Measurements from ENCODE around the gene SMIM11. TPM values are rescaled to one million over a fixed set of nuclear protein-coding genes. Genes with fewer than 3 reads are reported as not detected.
"Not testable (repeated sequence)": the region's sequence is repeated elsewhere in the genome, so short reads cannot be mapped to it uniquely, and the experiment has no call there.

Gene SMIM11
- total RNA-seq (2014; rRNA removed; shearing (Covaris generic); ENCODE audit: low replicate concordance): 3.5 and 13.5 TPM in 2 replicates

DNA sequence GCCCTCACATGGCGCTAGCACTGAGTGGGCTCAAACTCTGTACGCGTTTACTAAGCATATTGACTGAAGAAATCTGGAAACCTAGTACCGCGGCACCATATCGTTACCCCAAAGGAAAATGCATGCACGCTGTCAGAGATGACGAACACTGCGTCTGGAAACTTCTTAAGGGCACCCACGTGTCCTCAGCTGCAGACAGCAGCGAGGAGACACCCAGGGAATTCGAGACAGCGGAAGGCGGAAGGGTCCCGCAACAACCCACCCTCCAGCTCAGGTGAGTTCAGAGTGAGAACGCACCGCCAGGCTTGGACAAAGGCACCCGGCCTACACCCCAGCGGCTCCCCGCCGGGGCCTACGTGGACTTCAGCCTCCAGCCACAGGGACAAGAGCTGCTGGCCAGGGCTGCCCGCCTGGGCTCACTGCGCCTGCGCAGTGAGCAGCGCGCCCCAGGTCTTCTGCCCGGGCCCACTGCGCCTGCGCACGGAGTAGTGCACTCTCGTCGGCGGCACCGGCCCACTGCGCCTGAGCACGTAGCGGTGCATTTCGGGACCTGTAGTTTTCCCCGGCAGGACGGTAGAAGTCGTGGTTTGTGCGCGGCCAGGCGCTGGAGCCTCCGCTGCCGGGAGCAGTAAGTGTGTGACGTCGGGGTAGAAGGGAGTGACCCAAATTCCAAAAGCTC, at the start of gene SMIM11:
Gene SMIM11, plus strand, starts transcription at position 568 of the 679 bp plus-strand sequence. CDS start 3,998 bp downstream, outside the sequence.
- H3K9ac ChIP-seq (ENCODE audit: low read length); H3K27ac ChIP-seq (ENCODE audit: low read length); DNase-seq; H3K9me2 ChIP-seq (replicated peaks; ENCODE audit: insufficient read depth, low read length); H3K4me1 ChIP-seq (ENCODE audit: low read length); H3K9me3 ChIP-seq (ENCODE audit: low read length); H3K79me2 ChIP-seq (ENCODE audit: low read length); H3K4me2 ChIP-seq (ENCODE audit: low read depth, low read length, poor library complexity, severe bottlenecking); H3K27me3 ChIP-seq (ENCODE audit: low read length); H3K36me3 ChIP-seq (ENCODE audit: insufficient read depth, low read length); H4K20me1 ChIP-seq (ENCODE audit: insufficient read depth, low read depth, low read length); H2AFZ ChIP-seq (ENCODE audit: low read length); H3K4me3 ChIP-seq (ENCODE audit: low read length): not testable (repeated sequence)

GRCh38 chr21:34330055-34330454, 45.3 kb upstream of the SMIM11 start:
- Histone ChIP-seq H3K27me3 (ENCODE audit: low read length) (no peaks in the 10 kb centered on the region), H3K4me2 (ENCODE audit: low read depth, low read length, poor library complexity, severe bottlenecking) (no peak overlapping the region), H3K79me2 (ENCODE audit: low read length) (no peaks in the 10 kb centered on the region), H3K4me3 (ENCODE audit: low read length) (no peak overlapping the region), H2AFZ (ENCODE audit: low read length) (no peak overlapping the region), H3K9ac (ENCODE audit: low read length) (no peak overlapping the region), H3K36me3 (ENCODE audit: insufficient read depth, low read length) (no peaks in the 10 kb centered on the region), H3K9me2 (replicated peaks; ENCODE audit: insufficient read depth, low read length) (no peaks in the 10 kb centered on the region), H3K4me1 (ENCODE audit: low read length) (no peaks in the 10 kb centered on the region), H4K20me1 (ENCODE audit: insufficient read depth, low read depth, low read length) (no peaks in the 10 kb centered on the region), H3K27ac (ENCODE audit: low read length) (no peak overlapping the region), H3K9me3 (ENCODE audit: low read length) (no peaks in the 10 kb centered on the region)
- DNase-seq: no peak

DNA sequence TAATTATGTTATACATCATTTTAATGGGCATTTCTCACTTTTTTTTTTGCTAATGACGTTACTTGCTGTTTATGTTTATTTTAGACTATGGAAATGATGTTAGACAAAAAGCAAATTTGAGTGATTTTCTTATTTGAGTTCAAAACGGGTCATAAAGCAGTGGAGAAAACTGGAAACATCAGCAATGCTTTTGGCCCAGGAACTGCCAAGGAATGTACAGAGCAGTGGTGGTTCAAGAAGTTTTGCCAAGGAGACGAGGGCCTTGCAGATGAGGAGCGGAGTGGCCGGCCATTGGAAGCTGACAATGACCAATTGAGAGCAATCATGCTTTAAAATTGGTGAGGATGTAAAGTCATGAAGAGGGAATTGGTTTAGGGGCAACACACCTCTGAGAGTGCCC, 43.6 kb upstream of the SMIM11 start:
- H2AFZ ChIP-seq (ENCODE audit: low read length): no peak overlapping the region

GRCh38 chr21:34332347-34332746, 43.0 kb upstream of the SMIM11 start:
- DNase-seq: no peak
- no peak overlapping the region for H3K27ac ChIP-seq (ENCODE audit: low read length)
- H3K36me3 ChIP-seq (ENCODE audit: insufficient read depth, low read length): no peaks in the 10 kb centered on the region

More for the DNA sequence above, 43.6 kb upstream of the SMIM11 start:
- no peaks in the 10 kb centered on the region for H3K9me2 ChIP-seq (replicated peaks; ENCODE audit: insufficient read depth, low read length)
- H3K4me2 ChIP-seq (ENCODE audit: low read depth, low read length, poor library complexity, severe bottlenecking): no peak overlapping the region
- no peak overlapping the region for H3K9ac ChIP-seq (ENCODE audit: low read length)
- DNase-seq: no peak
- no peak overlapping the region for H3K4me3 ChIP-seq (ENCODE audit: low read length)
- H3K27ac ChIP-seq (ENCODE audit: low read length): no peak overlapping the region
- H3K36me3 ChIP-seq (ENCODE audit: insufficient read depth, low read length): no peaks in the 10 kb centered on the region
- H4K20me1 ChIP-seq (ENCODE audit: insufficient read depth, low read depth, low read length): no peaks in the 10 kb centered on the region
- peaks cover 6% of the 10 kb centered on the region; the same call in 1 of the 2 replicates for H3K4me1 ChIP-seq (ENCODE audit: low read length)
- no peaks in the 10 kb centered on the region for H3K9me3 ChIP-seq (ENCODE audit: low read length)
- H3K79me2 ChIP-seq (ENCODE audit: low read length): no peaks in the 10 kb centered on the region
- H3K27me3 ChIP-seq (ENCODE audit: low read length): no peaks in the 10 kb centered on the region

DNA sequence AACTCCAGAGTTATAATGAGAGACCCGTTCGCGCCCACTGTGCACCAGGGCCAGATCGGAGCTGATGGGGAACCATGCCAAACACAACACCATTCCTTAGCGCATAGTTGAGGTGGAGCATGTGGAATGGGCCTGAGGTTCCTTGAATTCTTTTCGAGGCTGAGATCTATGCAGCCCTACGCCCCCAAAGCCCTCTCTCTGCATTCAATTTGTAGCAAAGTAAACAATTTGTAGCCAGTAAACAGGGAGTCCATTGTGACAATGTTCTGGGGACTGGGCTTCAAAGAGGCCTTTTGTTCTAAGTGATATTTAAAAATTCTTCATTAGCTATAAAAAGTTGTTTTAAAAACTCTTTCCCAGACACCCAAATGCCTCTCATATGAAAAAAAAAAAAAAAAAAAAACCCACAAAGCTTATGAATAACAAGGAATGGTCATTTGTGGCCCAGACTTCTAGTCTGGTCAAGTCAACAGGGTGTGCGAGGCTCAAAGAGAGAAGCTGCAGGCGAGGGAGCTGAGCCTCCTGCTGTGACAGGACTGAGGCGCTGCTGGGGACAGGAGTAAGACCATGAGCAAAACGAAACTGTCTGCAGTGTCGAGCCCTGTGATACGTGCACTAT, 42.1 kb upstream of the SMIM11 start:
- H3K4me3 ChIP-seq (ENCODE audit: low read length): no peak overlapping the region
- no peak overlapping the region for H3K4me2 ChIP-seq (ENCODE audit: low read depth, low read length, poor library complexity, severe bottlenecking)
- no peak overlapping the region for H3K9ac ChIP-seq (ENCODE audit: low read length)
- no peaks in the 10 kb centered on the region for H4K20me1 ChIP-seq (ENCODE audit: insufficient read depth, low read depth, low read length)
- H3K27ac ChIP-seq (ENCODE audit: low read length): no peak overlapping the region
- no peak for DNase-seq
- no peaks in the 10 kb centered on the region for H3K79me2 ChIP-seq (ENCODE audit: low read length)
- no peak overlapping the region for H2AFZ ChIP-seq (ENCODE audit: low read length)
- no peaks in the 10 kb centered on the region for H3K9me2 ChIP-seq (replicated peaks; ENCODE audit: insufficient read depth, low read length)
- peaks cover 6% of the 10 kb centered on the region; the same call in 1 of the 2 replicates for H3K4me1 ChIP-seq (ENCODE audit: low read length)
- H3K36me3 ChIP-seq (ENCODE audit: insufficient read depth, low read length): no peaks in the 10 kb centered on the region
- no peaks in the 10 kb centered on the region for H3K9me3 ChIP-seq (ENCODE audit: low read length)
- no peaks in the 10 kb centered on the region for H3K27me3 ChIP-seq (ENCODE audit: low read length)

More at GRCh38 chr21:34332347-34332746, 43.0 kb upstream of the SMIM11 start:
- Histone ChIP-seq H4K20me1 (ENCODE audit: insufficient read depth, low read depth, low read length) (no peaks in the 10 kb centered on the region), H3K9me3 (ENCODE audit: low read length) (no peaks in the 10 kb centered on the region), H2AFZ (ENCODE audit: low read length) (no peak overlapping the region), H3K4me1 (ENCODE audit: low read length) (peaks cover 6% of the 10 kb centered on the region; the same call in 1 of the 2 replicates), H3K4me3 (ENCODE audit: low read length) (no peak overlapping the region), H3K9ac (ENCODE audit: low read length) (no peak overlapping the region), H3K4me2 (ENCODE audit: low read depth, low read length, poor library complexity, severe bottlenecking) (no peak overlapping the region), H3K27me3 (ENCODE audit: low read length) (no peaks in the 10 kb centered on the region), H3K9me2 (replicated peaks; ENCODE audit: insufficient read depth, low read length) (no peaks in the 10 kb centered on the region), H3K79me2 (ENCODE audit: low read length) (no peaks in the 10 kb centered on the region)

DNA sequence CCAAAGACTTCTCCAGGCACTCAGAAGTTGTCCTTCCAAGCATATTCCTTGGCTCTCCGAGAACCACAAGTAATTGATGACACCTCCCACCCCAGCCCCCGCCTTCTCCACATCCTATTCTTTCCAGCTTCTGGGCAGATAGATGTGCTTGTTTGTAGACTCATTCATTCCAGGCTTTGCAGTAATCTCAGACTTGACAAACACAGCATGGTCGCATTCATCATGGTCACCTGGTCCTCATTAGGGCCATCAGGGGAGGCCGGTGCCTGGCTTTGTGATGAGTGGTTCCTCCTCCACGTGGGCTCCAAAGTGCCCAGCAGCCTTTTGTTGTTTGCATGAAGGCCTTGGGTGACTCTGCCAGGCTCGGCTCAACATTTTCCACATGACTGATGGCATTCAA, 40.0 kb upstream of the SMIM11 start:
- no peaks in the 10 kb centered on the region for H3K27me3 ChIP-seq (ENCODE audit: low read length)
- no peak overlapping the region for H2AFZ ChIP-seq (ENCODE audit: low read length)
- no peaks in the 10 kb centered on the region for H3K79me2 ChIP-seq (ENCODE audit: low read length)
- no peaks in the 10 kb centered on the region for H3K9me2 ChIP-seq (replicated peaks; ENCODE audit: insufficient read depth, low read length)
- H3K27ac ChIP-seq (ENCODE audit: low read length): no peak overlapping the region
- DNase-seq: no peak
- H3K4me1 ChIP-seq (ENCODE audit: low read length): peaks cover 6% of the 10 kb centered on the region; the same call in 1 of the 2 replicates
- H3K9me3 ChIP-seq (ENCODE audit: low read length): no peaks in the 10 kb centered on the region
- no peak overlapping the region for H3K4me2 ChIP-seq (ENCODE audit: low read depth, low read length, poor library complexity, severe bottlenecking)
- no peak overlapping the region for H3K9ac ChIP-seq (ENCODE audit: low read length)
- no peaks in the 10 kb centered on the region for H4K20me1 ChIP-seq (ENCODE audit: insufficient read depth, low read depth, low read length)
- no peaks in the 10 kb centered on the region for H3K36me3 ChIP-seq (ENCODE audit: insufficient read depth, low read length)
- no peak overlapping the region for H3K4me3 ChIP-seq (ENCODE audit: low read length)

DNA sequence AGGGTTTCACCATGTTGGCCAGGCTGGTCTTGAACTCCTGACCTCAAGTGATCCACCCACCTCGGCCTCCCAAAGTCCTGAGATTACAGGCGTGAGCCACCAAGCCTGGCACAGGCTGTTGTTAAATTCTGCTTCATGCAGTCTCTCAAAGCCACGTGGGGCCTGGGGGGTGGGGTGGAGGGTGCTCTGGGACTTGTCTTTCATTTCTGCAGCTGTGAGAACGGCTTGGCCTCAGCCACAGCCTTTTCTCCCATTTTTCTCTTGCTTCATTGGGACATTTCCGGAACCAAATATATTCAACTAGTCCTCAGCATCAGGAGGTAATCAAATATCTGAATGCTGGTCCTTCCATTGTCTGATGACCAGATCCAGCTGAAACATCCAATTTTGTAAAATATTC, 39.1 kb upstream of the SMIM11 start:
- H3K36me3 ChIP-seq (ENCODE audit: insufficient read depth, low read length): no peaks in the 10 kb centered on the region
- no peaks in the 10 kb centered on the region for H3K9me2 ChIP-seq (replicated peaks; ENCODE audit: insufficient read depth, low read length)
- H3K4me2 ChIP-seq (ENCODE audit: low read depth, low read length, poor library complexity, severe bottlenecking): no peak overlapping the region
- H3K9ac ChIP-seq (ENCODE audit: low read length): no peak overlapping the region
- H3K79me2 ChIP-seq (ENCODE audit: low read length): no peaks in the 10 kb centered on the region
- DNase-seq: no peak
- H3K27me3 ChIP-seq (ENCODE audit: low read length): no peaks in the 10 kb centered on the region
- no peaks in the 10 kb centered on the region for H3K9me3 ChIP-seq (ENCODE audit: low read length)
- peaks cover 6% of the 10 kb centered on the region; the same call in 1 of the 2 replicates for H3K4me1 ChIP-seq (ENCODE audit: low read length)
- no peak overlapping the region for H2AFZ ChIP-seq (ENCODE audit: low read length)
- H4K20me1 ChIP-seq (ENCODE audit: insufficient read depth, low read depth, low read length): no peaks in the 10 kb centered on the region
- no peak overlapping the region for H3K4me3 ChIP-seq (ENCODE audit: low read length)
- H3K27ac ChIP-seq (ENCODE audit: low read length): no peak overlapping the region

- no peaks in the 10 kb centered on the region for H3K79me2 ChIP-seq (ENCODE audit: low read length)
- no peaks in the 10 kb centered on the region for H3K9me3 ChIP-seq (ENCODE audit: low read length)
- H2AFZ ChIP-seq (ENCODE audit: low read length): no peak overlapping the region
- DNase-seq: no peak
- H3K4me1 ChIP-seq (ENCODE audit: low read length): peaks cover 6% of the 10 kb centered on the region; the same call in 1 of the 2 replicates
- no peak overlapping the region for H3K9ac ChIP-seq (ENCODE audit: low read length)
- no peaks in the 10 kb centered on the region for H4K20me1 ChIP-seq (ENCODE audit: insufficient read depth, low read depth, low read length)
- H3K27ac ChIP-seq (ENCODE audit: low read length): no peak overlapping the region
- no peaks in the 10 kb centered on the region for H3K36me3 ChIP-seq (ENCODE audit: insufficient read depth, low read length)
- no peaks in the 10 kb centered on the region for H3K27me3 ChIP-seq (ENCODE audit: low read length)
- no peak overlapping the region for H3K4me2 ChIP-seq (ENCODE audit: low read depth, low read length, poor library complexity, severe bottlenecking)
- H3K4me3 ChIP-seq (ENCODE audit: low read length): no peak overlapping the region
- no peaks in the 10 kb centered on the region for H3K9me2 ChIP-seq (replicated peaks; ENCODE audit: insufficient read depth, low read length)
Observed at GRCh38 chr21:34336756-34337391, 38.4 kb upstream of the SMIM11 start.
